GM12873 (cell line): ENCODE measurements around the gene NAPA.

Experiments used
- TF ChIP-seq, protein P1 (sequence below): IDR thresholded peaks from 2 replicates; pipeline ENCODE4 v1.5.1; 2012; ENCODE audit warnings: low read depth, mild to moderate bottlenecking, moderate library complexity, low read length, control low read depth; ENCODE audit not compliant: insufficient read depth; ENCODE audit errors: missing control alignments

Gene NAPA

GRCh38 chr19:47471381-47471732, 43.5 kb downstream of the NAPA start:
- TF ChIP-seq, protein P1, sequence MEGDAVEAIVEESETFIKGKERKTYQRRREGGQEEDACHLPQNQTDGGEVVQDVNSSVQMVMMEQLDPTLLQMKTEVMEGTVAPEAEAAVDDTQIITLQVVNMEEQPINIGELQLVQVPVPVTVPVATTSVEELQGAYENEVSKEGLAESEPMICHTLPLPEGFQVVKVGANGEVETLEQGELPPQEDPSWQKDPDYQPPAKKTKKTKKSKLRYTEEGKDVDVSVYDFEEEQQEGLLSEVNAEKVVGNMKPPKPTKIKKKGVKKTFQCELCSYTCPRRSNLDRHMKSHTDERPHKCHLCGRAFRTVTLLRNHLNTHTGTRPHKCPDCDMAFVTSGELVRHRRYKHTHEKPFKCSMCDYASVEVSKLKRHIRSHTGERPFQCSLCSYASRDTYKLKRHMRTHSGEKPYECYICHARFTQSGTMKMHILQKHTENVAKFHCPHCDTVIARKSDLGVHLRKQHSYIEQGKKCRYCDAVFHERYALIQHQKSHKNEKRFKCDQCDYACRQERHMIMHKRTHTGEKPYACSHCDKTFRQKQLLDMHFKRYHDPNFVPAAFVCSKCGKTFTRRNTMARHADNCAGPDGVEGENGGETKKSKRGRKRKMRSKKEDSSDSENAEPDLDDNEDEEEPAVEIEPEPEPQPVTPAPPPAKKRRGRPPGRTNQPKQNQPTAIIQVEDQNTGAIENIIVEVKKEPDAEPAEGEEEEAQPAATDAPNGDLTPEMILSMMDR = no peak

GRCh38 chr19:47470447-47471195, 44.2 kb downstream of the NAPA start:
- TF ChIP-seq, protein P1 = no peak

DNA sequence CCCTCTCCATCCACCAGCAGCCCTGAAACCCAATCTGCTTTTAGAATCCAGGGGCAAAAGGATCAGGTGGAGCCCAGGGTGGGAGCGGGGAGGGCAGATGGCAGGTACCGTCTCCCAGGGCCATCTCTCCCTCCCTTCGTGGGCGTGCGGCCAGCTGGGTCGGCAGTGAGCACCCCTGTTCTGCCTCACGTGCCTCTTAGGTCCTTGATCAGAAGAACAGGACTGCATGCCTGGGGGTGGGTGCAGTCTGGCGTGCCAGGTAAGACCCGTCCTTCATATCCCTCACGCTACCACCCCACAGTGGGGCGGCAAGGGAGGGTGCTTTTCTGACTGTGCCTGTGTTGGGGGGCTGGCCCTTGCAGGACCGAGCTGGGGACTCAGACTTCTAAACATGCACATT, 45.1 kb downstream of the NAPA start:
- TF ChIP-seq, protein P1 = no peak

DNA sequence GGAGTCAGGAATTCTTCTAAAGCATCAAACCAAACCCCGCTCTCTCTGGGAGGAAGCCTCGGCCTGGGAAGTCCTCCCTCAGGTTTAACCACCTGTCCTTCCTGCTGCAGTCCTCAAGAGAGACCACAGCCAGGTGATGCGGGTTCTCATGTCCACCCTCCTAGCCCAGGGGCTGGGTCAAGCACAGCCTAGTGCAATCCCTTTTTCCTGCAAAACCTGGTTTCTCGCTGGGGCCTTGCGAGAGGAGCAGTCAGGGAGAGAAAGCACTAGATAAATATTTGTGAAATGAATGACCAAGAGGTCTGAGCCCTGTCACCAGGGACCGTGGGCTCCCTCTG, 45.5 kb downstream of the NAPA start:
- TF ChIP-seq, protein P1 = no peak

DNA sequence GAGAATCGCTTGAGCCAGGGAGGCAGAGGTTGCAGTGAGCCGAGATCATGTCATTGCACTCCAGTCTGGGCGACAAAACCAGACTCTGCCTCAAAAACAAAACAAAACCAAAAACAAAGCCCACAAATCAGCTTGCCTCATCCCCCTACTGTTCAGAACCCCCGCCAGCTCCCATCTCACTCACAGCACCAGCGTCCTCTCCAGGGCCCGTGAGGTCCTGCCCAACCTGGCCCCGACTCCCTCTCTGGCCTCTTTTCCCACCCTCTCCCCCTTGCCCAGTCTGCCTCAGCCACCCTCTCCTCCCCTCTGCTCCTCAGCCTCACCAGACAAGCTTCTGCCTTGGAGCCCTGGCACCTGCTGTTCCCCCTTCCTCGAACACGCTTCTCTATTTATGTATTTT, 46.9 kb downstream of the NAPA start:
- TF ChIP-seq, protein P1 = no peak

DNA sequence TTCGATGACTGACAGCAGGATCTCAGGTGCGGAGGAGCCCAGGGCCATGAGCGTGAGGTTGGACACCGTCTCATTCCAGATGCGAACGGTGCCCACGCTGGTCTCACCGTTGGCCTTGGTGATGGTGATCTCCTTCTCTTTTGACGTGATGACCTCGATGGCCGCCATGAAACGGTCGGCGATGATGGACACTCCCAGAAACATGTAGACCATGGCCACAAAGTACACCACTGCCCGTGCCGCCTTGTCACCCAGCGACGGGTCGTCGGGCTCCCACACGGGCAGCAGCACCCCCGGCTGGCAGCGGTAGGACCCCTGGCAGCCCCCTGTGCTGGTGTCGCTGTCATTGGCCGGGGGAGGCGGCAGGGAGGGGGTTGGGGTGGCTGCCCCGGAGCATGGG, 48.9 kb downstream of the NAPA start:
- TF ChIP-seq, protein P1 = no peak

DNA sequence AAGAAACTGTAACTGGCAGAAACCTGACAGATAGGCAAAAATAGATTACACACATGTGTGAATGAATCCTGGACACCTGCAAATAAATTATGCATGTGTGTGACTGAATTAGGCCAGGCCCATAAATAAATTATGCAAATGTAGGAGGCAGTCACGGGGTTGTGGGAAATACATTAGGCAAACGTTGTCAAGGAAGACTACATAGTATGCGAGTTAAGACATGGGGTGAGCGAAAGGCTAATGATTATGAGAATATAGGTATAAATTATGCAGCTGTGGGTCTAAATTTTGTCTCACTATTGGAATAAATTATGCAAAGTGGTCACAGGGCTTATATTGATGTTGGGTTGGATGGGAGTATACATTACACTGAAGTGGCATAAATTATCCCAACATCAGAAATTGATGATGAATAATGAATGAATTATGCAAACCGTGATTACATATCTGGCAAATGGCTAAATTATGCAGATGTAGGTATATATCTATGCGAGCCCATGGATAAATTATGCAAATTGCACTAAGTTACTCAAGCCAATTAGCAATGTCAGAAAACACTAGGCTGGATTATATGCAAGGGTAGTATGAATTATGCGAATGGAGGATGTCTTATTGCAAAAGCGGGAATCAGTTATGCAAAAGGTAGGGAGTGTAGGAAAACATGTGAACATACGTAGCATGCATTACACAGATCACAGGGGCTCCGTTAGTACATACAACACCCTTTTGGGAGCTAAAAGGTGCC, 50.0 kb downstream of the NAPA start:
- TF ChIP-seq, protein P1 = no peak
